ENCODE results near the gene NT5DC4.

Gene NT5DC4

GRCh38 chr2:112686348-112687217 lies 34.2 kb upstream of the NT5DC4 start:
- no peak overlapping the region for H3K27ac ChIP-seq (ENCODE audit: low read depth, low read length)
- no peaks in the 10 kb centered on the region for H3K27me3 ChIP-seq (ENCODE audit: control insufficient read depth in 1 of 2, insufficient read depth in 2 of 2, low read length in 2 of 2)
- H3K4me1 ChIP-seq (ENCODE audit: control insufficient read depth in 1 of 2, insufficient read depth in 2 of 2, low read length in 2 of 2): peaks cover 8 to 11% of the 10 kb centered on the region in 2 donors
- no peaks in the 10 kb centered on the region for H3K9me3 ChIP-seq (ENCODE audit: control insufficient read depth in 1 of 2, low read length in 2 of 2)
- H3K36me3 ChIP-seq (ENCODE audit: control insufficient read depth in 1 of 2, insufficient read depth in 2 of 2, low read length in 2 of 2): no peaks in the 10 kb centered on the region
- no peak overlapping the region for H3K4me3 ChIP-seq (ENCODE audit: low read depth in 1 of 2, low read length in 2 of 2)
- H3K9ac ChIP-seq (ENCODE audit: low read depth in 1 of 2, low read length in 2 of 2): no peak overlapping the region

GRCh38 chr2:112687522-112687921 lies 33.3 kb upstream of the NT5DC4 start:
- Histone ChIP-seq H3K27ac (ENCODE audit: low read depth, low read length) (no peak overlapping the region), H3K9me3 (ENCODE audit: control insufficient read depth in 1 of 2, low read length in 2 of 2) (no peaks in the 10 kb centered on the region)

GRCh38 chr2:112688086-112688880 lies 32.5 kb upstream of the NT5DC4 start:
- Histone ChIP-seq H3K36me3 (ENCODE audit: control insufficient read depth in 1 of 2, insufficient read depth in 2 of 2, low read length in 2 of 2) (no peaks in the 10 kb centered on the region), H3K4me3 (ENCODE audit: low read depth in 1 of 2, low read length in 2 of 2) (no peak overlapping the region), H3K4me1 (ENCODE audit: control insufficient read depth in 1 of 2, insufficient read depth in 2 of 2, low read length in 2 of 2) (peaks cover 21 to 25% of the 10 kb centered on the region in 2 donors), H3K9me3 (ENCODE audit: control insufficient read depth in 1 of 2, low read length in 2 of 2) (no peaks in the 10 kb centered on the region), H3K27me3 (ENCODE audit: control insufficient read depth in 1 of 2, insufficient read depth in 2 of 2, low read length in 2 of 2) (no peaks in the 10 kb centered on the region), H3K9ac (ENCODE audit: low read depth in 1 of 2, low read length in 2 of 2) (no peak overlapping the region), H3K27ac (ENCODE audit: low read depth, low read length) (no peak overlapping the region)

More at GRCh38 chr2:112687522-112687921, 33.3 kb upstream of the NT5DC4 start:
- Histone ChIP-seq H3K4me3 (ENCODE audit: low read depth in 1 of 2, low read length in 2 of 2) (no peak overlapping the region), H3K9ac (ENCODE audit: low read depth in 1 of 2, low read length in 2 of 2) (no peak overlapping the region), H3K36me3 (ENCODE audit: control insufficient read depth in 1 of 2, insufficient read depth in 2 of 2, low read length in 2 of 2) (no peaks in the 10 kb centered on the region), H3K4me1 (ENCODE audit: control insufficient read depth in 1 of 2, insufficient read depth in 2 of 2, low read length in 2 of 2) (peaks cover 15 to 20% of the 10 kb centered on the region in 2 donors), H3K27me3 (ENCODE audit: control insufficient read depth in 1 of 2, insufficient read depth in 2 of 2, low read length in 2 of 2) (no peaks in the 10 kb centered on the region)

GRCh38 chr2:112690853-112691401 lies 29.9 kb upstream of the NT5DC4 start:
- no peak overlapping the region for H3K4me3 ChIP-seq (ENCODE audit: low read depth in 1 of 2, low read length in 2 of 2)
- no peaks in the 10 kb centered on the region for H3K9me3 ChIP-seq (ENCODE audit: control insufficient read depth in 1 of 2, low read length in 2 of 2)
- no peak overlapping the region for H3K9ac ChIP-seq (ENCODE audit: low read depth in 1 of 2, low read length in 2 of 2)
- H3K36me3 ChIP-seq (ENCODE audit: control insufficient read depth in 1 of 2, insufficient read depth in 2 of 2, low read length in 2 of 2): no peaks in the 10 kb centered on the region
- H3K4me1 ChIP-seq (ENCODE audit: control insufficient read depth in 1 of 2, insufficient read depth in 2 of 2, low read length in 2 of 2): peaks cover 20 to 21% of the 10 kb centered on the region in 2 donors
- H3K27ac ChIP-seq (ENCODE audit: low read depth, low read length): no peak overlapping the region
- H3K27me3 ChIP-seq (ENCODE audit: control insufficient read depth in 1 of 2, insufficient read depth in 2 of 2, low read length in 2 of 2): no peaks in the 10 kb centered on the region

- Histone ChIP-seq H3K27me3 (ENCODE audit: control insufficient read depth in 1 of 2, insufficient read depth in 2 of 2, low read length in 2 of 2) (no peaks in the 10 kb centered on the region), H3K36me3 (ENCODE audit: control insufficient read depth in 1 of 2, insufficient read depth in 2 of 2, low read length in 2 of 2) (no peaks in the 10 kb centered on the region), H3K27ac (ENCODE audit: low read depth, low read length) (no peak overlapping the region), H3K4me1 (ENCODE audit: control insufficient read depth in 1 of 2, insufficient read depth in 2 of 2, low read length in 2 of 2) (peaks cover 20 to 21% of the 10 kb centered on the region in 2 donors), H3K9ac (ENCODE audit: low read depth in 1 of 2, low read length in 2 of 2) (no peak overlapping the region), H3K9me3 (ENCODE audit: control insufficient read depth in 1 of 2, low read length in 2 of 2) (no peaks in the 10 kb centered on the region), H3K4me3 (ENCODE audit: low read depth in 1 of 2, low read length in 2 of 2) (no peak overlapping the region)
Measured at GRCh38 chr2:112691881-112692281, 28.9 kb upstream of the NT5DC4 start.

- H3K4me3 ChIP-seq (ENCODE audit: low read depth in 1 of 2, low read length in 2 of 2): no peak overlapping the region
- no peak overlapping the region for H3K27ac ChIP-seq (ENCODE audit: low read depth, low read length)
- no peaks in the 10 kb centered on the region for H3K27me3 ChIP-seq (ENCODE audit: control insufficient read depth in 1 of 2, insufficient read depth in 2 of 2, low read length in 2 of 2)
- H3K9ac ChIP-seq (ENCODE audit: low read depth in 1 of 2, low read length in 2 of 2): no peak overlapping the region
- no peaks in the 10 kb centered on the region for H3K9me3 ChIP-seq (ENCODE audit: control insufficient read depth in 1 of 2, low read length in 2 of 2)
- H3K36me3 ChIP-seq (ENCODE audit: control insufficient read depth in 1 of 2, insufficient read depth in 2 of 2, low read length in 2 of 2): no peaks in the 10 kb centered on the region
- H3K4me1 ChIP-seq (ENCODE audit: control insufficient read depth in 1 of 2, insufficient read depth in 2 of 2, low read length in 2 of 2): peaks cover 20 to 21% of the 10 kb centered on the region in 2 donors
Measured at GRCh38 chr2:112692495-112692911, 28.3 kb upstream of the NT5DC4 start.

GRCh38 chr2:112692918-112693317 lies 27.9 kb upstream of the NT5DC4 start:
- no peaks in the 10 kb centered on the region for H3K9me3 ChIP-seq (ENCODE audit: control insufficient read depth in 1 of 2, low read length in 2 of 2)
- H3K27ac ChIP-seq (ENCODE audit: low read depth, low read length): no peak overlapping the region
- no peaks in the 10 kb centered on the region for H3K36me3 ChIP-seq (ENCODE audit: control insufficient read depth in 1 of 2, insufficient read depth in 2 of 2, low read length in 2 of 2)
- H3K4me3 ChIP-seq (ENCODE audit: low read depth in 1 of 2, low read length in 2 of 2): no peak overlapping the region
- no peaks in the 10 kb centered on the region for H3K27me3 ChIP-seq (ENCODE audit: control insufficient read depth in 1 of 2, insufficient read depth in 2 of 2, low read length in 2 of 2)
- H3K9ac ChIP-seq (ENCODE audit: low read depth in 1 of 2, low read length in 2 of 2): no peak overlapping the region
- H3K4me1 ChIP-seq (ENCODE audit: control insufficient read depth in 1 of 2, insufficient read depth in 2 of 2, low read length in 2 of 2): peaks cover 20 to 21% of the 10 kb centered on the region in 2 donors

- Histone ChIP-seq H3K27me3 (ENCODE audit: control insufficient read depth in 1 of 2, insufficient read depth in 2 of 2, low read length in 2 of 2) (no peaks in the 10 kb centered on the region), H3K9ac (ENCODE audit: low read depth in 1 of 2, low read length in 2 of 2) (no peak overlapping the region), H3K27ac (ENCODE audit: low read depth, low read length) (no peak overlapping the region), H3K4me3 (ENCODE audit: low read depth in 1 of 2, low read length in 2 of 2) (no peak overlapping the region), H3K36me3 (ENCODE audit: control insufficient read depth in 1 of 2, insufficient read depth in 2 of 2, low read length in 2 of 2) (no peaks in the 10 kb centered on the region), H3K4me1 (ENCODE audit: control insufficient read depth in 1 of 2, insufficient read depth in 2 of 2, low read length in 2 of 2) (peaks cover 20 to 21% of the 10 kb centered on the region in 2 donors), H3K9me3 (ENCODE audit: control insufficient read depth in 1 of 2, low read length in 2 of 2) (no peaks in the 10 kb centered on the region)
Measured at GRCh38 chr2:112693596-112693995, 27.2 kb upstream of the NT5DC4 start.

GRCh38 chr2:112694182-112694581 lies 26.6 kb upstream of the NT5DC4 start:
- Histone ChIP-seq H3K36me3 (ENCODE audit: control insufficient read depth in 1 of 2, insufficient read depth in 2 of 2, low read length in 2 of 2) (no peaks in the 10 kb centered on the region), H3K27ac (ENCODE audit: low read depth, low read length) (no peak overlapping the region), H3K9ac (ENCODE audit: low read depth in 1 of 2, low read length in 2 of 2) (no peak overlapping the region), H3K27me3 (ENCODE audit: control insufficient read depth in 1 of 2, insufficient read depth in 2 of 2, low read length in 2 of 2) (no peaks in the 10 kb centered on the region), H3K4me3 (ENCODE audit: low read depth in 1 of 2, low read length in 2 of 2) (no peak overlapping the region), H3K4me1 (ENCODE audit: control insufficient read depth in 1 of 2, insufficient read depth in 2 of 2, low read length in 2 of 2) (peaks cover 20 to 21% of the 10 kb centered on the region in 2 donors), H3K9me3 (ENCODE audit: control insufficient read depth in 1 of 2, low read length in 2 of 2) (no peaks in the 10 kb centered on the region)
